NCI-H2029 treated with DMSO at 0.1 percent for 48 hours (cell line): ENCODE data around the gene NR1I3.

Experiments
- DNase-seq: peaks from one replicate; lab custom pipeline; 2025; lab: John Stamatoyannopoulos, UW

NR1I3 gene

GRCh38 chr1:161218301-161219077 lies 19.5 kb downstream of the NR1I3 start:
- DNase-seq: no peak

GRCh38 chr1:161217831-161218230 lies 20.2 kb downstream of the NR1I3 start:
- no peak for DNase-seq

- no peak for DNase-seq
Observed at GRCh38 chr1:161216945-161217712, 20.9 kb downstream of the NR1I3 start.

GRCh38 chr1:161215076-161215475 lies 22.9 kb downstream of the NR1I3 start, which contains the start of gene FCER1G:
Gene FCER1G, plus strand, starts transcription at chr1:161215295. Its CDS starts 27 bp downstream, at chr1:161215322.
- DNase-seq: no peak

GRCh38 chr1:161214369-161214768 lies 23.6 kb downstream of the NR1I3 start:
- no peak for DNase-seq

GRCh38 chr1:161209790-161210409 lies 28.1 kb downstream of the NR1I3 start:
- peak; percentile 55 for DNase-seq

GRCh38 chr1:161207173-161207572 lies 30.8 kb downstream of the NR1I3 start:
- DNase-seq: no peak

GRCh38 chr1:161206411-161207140 lies 31.4 kb downstream of the NR1I3 start:
- DNase-seq: no peak

GRCh38 chr1:161201836-161202712 lies 35.9 kb downstream of the NR1I3 start, which contains the start of gene NDUFS2:
Gene NDUFS2, plus strand, starts transcription at chr1:161202367. Its CDS starts 19 bp downstream, at chr1:161202386.
- peak; percentile 92 for DNase-seq

GRCh38 chr1:161200992-161201835 lies 36.8 kb downstream of the NR1I3 start:
- no peak for DNase-seq

GRCh38 chr1:161200421-161200991 lies 37.5 kb downstream of the NR1I3 start:
- DNase-seq: no peak

- DNase-seq: no peak
Observed at GRCh38 chr1:161199506-161200139, 38.4 kb downstream of the NR1I3 start.

GRCh38 chr1:161198897-161199431 lies 39.0 kb downstream of the NR1I3 start, which contains the start of gene ADAMTS4:
Gene ADAMTS4, minus strand, starts transcription at chr1:161199054. Its CDS starts 427 bp downstream, at chr1:161198627.
- DNase-seq: no peak

GRCh38 chr1:161198194-161198896 lies 39.7 kb downstream of the NR1I3 start:
- no peak for DNase-seq

GRCh38 chr1:161197560-161198193 lies 40.3 kb downstream of the NR1I3 start:
- DNase-seq: no peak

GRCh38 chr1:161196521-161197451 lies 41.2 kb downstream of the NR1I3 start:
- no peak for DNase-seq
